Neural cell (in vitro differentiated cells): Measurements from ENCODE around the gene YWHAH. TPM values are rescaled to one million over a fixed set of nuclear protein-coding genes. Genes with fewer than 3 reads are reported as not detected.

Experiments used
- H2AFZ ChIP-seq: fragments of 200-600, 300-800 bp; sonication (generic), shearing (Covaris generic); 2 replicates; pipeline ENCODE4 v1.6.0; 2014; ENCODE audit warnings: low read depth, mild to moderate bottlenecking, antibody characterized with exemption, low read length, moderate library complexity
- H3F3A ChIP-seq: fragments of 200-600 bp; shearing (Covaris generic); 2 replicates; pipeline ENCODE4 v1.6.1; 2016; ENCODE audit warnings: mild to moderate bottlenecking, moderate library complexity, mixed read lengths, antibody characterized with exemption, low read length; ENCODE audit not compliant: insufficient read depth, poor library complexity, severe bottlenecking
- H3K27ac ChIP-seq: fragments of 200-600, 300-800 bp; sonication (generic), shearing (Covaris generic); 2 replicates; pipeline ENCODE4 v1.5.1; 2014; ENCODE audit warnings: mild to moderate bottlenecking, low read length, moderate library complexity
- H3K27me3 ChIP-seq: fragments of 300-800, 200-600 bp; sonication (generic), shearing (Covaris generic); 2 replicates; pipeline ENCODE4 v1.6.0; 2014; ENCODE audit warnings: mild to moderate bottlenecking, low read depth, low read length, moderate library complexity; ENCODE audit not compliant: insufficient read depth
- H3K36me3 ChIP-seq: fragments of 300-800, 200-600 bp; sonication (generic), shearing (Covaris generic); 2 replicates; pipeline ENCODE4 v1.5.1; 2014; ENCODE audit warnings: mild to moderate bottlenecking, antibody characterized with exemption, low read length, moderate library complexity; ENCODE audit not compliant: insufficient read depth
- H3K4me2 ChIP-seq: fragments of 300-800, 200-600 bp; sonication (generic), shearing (Covaris generic); 2 replicates; pipeline ENCODE4 v1.6.0; 2014; ENCODE audit warnings: mild to moderate bottlenecking, low read length
- H3K4me3 ChIP-seq: fragments of 300-800, 200-600 bp; sonication (generic), shearing (Covaris generic); 2 replicates; pipeline ENCODE4 v1.5.1; 2014; ENCODE audit warnings: mild to moderate bottlenecking, low read length, moderate library complexity
- H3K79me2 ChIP-seq: fragments of 200-600 bp; shearing (Covaris generic); replicated peaks from 2 replicates; pipeline ENCODE4 v1.6.0; 2014; ENCODE audit warnings: mild to moderate bottlenecking, low read length, moderate library complexity; ENCODE audit not compliant: insufficient read depth
- H3K9ac ChIP-seq: fragments of 300-800, 200-600 bp; sonication (generic), shearing (Covaris generic); 2 replicates; pipeline ENCODE4 v1.6.1; 2016; ENCODE audit warnings: mild to moderate bottlenecking, low read length, mixed read lengths
- H3K9me2 ChIP-seq: fragments of 200-600 bp; shearing (Covaris generic); 2 replicates; pipeline ENCODE4 v1.6.1; 2016; ENCODE audit warnings: mild to moderate bottlenecking, low read length, mixed read lengths; ENCODE audit not compliant: insufficient read depth
- H3K9me3 ChIP-seq: fragments of 200-600, 300-800 bp; sonication (generic), shearing (Covaris generic); 2 replicates; pipeline ENCODE4 v1.6.1; 2016; ENCODE audit warnings: mild to moderate bottlenecking, mixed run types, low read length, moderate library complexity, mixed read lengths
- H4K20me1 ChIP-seq: fragments of 200-600 bp; shearing (Covaris generic); 2 replicates; pipeline ENCODE4 v1.6.1; 2016; ENCODE audit warnings: mild to moderate bottlenecking, mixed run types; ENCODE audit not compliant: insufficient read depth
- EP300 ChIP-seq: fragments of 450-650 bp; conservative IDR thresholded peaks from 2 replicates; pipeline ENCODE4 v1.6.1; 2014; ENCODE audit warnings: antibody characterized with exemption, mild to moderate bottlenecking, moderate library complexity; ENCODE audit not compliant: poor library complexity, severe bottlenecking
- EZH2 ChIP-seq: fragments of 200-600, 300-800 bp; shearing (Covaris generic), sonication (generic); IDR thresholded peaks from 2 replicates; pipeline ENCODE4 v1.6.1; 2014; ENCODE audit warnings: antibody characterized with exemption, low read length, borderline replicate concordance, mild to moderate bottlenecking; ENCODE audit not compliant: insufficient read depth, poor library complexity, severe bottlenecking
- MXI1 ChIP-seq: fragments of 450-650 bp; conservative IDR thresholded peaks from 2 replicates; pipeline ENCODE4 v1.6.1; 2014; ENCODE audit warnings: antibody characterized with exemption, mild to moderate bottlenecking; ENCODE audit not compliant: poor library complexity, severe bottlenecking
- POLR2AphosphoS5 ChIP-seq: IDR thresholded peaks from 2 replicates; pipeline ENCODE4 v1.6.1; 2012
- RAD21 ChIP-seq: fragments of 450-650 bp; conservative IDR thresholded peaks from 2 replicates; pipeline ENCODE4 v1.6.1; 2014; ENCODE audit warnings: antibody characterized with exemption, mild to moderate bottlenecking, moderate library complexity
- REST ChIP-seq: IDR thresholded peaks from 2 replicates; pipeline ENCODE4 v1.6.1; 2012; ENCODE audit warnings: borderline replicate concordance
- SMC3 ChIP-seq: fragments of 450-650 bp; conservative IDR thresholded peaks from 2 replicates; pipeline ENCODE4 v1.6.1; 2014; ENCODE audit warnings: antibody characterized with exemption, mild to moderate bottlenecking, moderate library complexity; ENCODE audit not compliant: poor library complexity
- TAF1 ChIP-seq: IDR thresholded peaks from 2 replicates; pipeline ENCODE4 v1.6.1; 2012; ENCODE audit warnings: low read depth
- polyA plus RNA-seq: library from polyadenylated mRNA; depleted of rRNA; stranded (reverse); fragments of >200 nt; gene quantifications from 2 replicates; pipeline ENCODE4 v1.2.3, GENCODE V29; 2014
- small RNA-seq, 3 experiments: library from RNA; depleted of rRNA; stranded (forward); fragments of <200 nt; gene quantifications; one replicate each; pipeline ENCODE3, GENCODE V24; 2012
- TF ChIP-seq, protein P1 (sequence below): fragments of 450-650 bp; IDR thresholded peaks from 2 replicates; pipeline ENCODE4 v1.5.1; 2014; ENCODE audit warnings: antibody characterized with exemption, mild to moderate bottlenecking, moderate library complexity; ENCODE audit not compliant: poor library complexity, severe bottlenecking

YWHAH gene
- polyA plus RNA-seq, 1 donor from 2014 or later, result 300 TPM

GRCh38 chr22:32000181-32000580, 55.8 kb downstream of the YWHAH start:
- H4K20me1 ChIP-seq, result no peaks in the 10 kb centered on the region
- no peaks in the 10 kb centered on the region for H3K27me3 ChIP-seq
- H3K9me2 ChIP-seq, result no peaks in the 10 kb centered on the region
- H3K27ac ChIP-seq, result no peak overlapping the region
- TF ChIP-seq MXI1, result no peak
- no peak for TF ChIP-seq EZH2
- no peak for TF ChIP-seq SMC3
- TF ChIP-seq EP300, result no peak
- H3F3A ChIP-seq, result no peaks in the 10 kb centered on the region
- no peaks in the 10 kb centered on the region for H3K79me2 ChIP-seq
- no peak overlapping the region for H3K4me2 ChIP-seq
- no peaks in the 10 kb centered on the region for H3K36me3 ChIP-seq
- no peak overlapping the region for H2AFZ ChIP-seq
- H3K4me3 ChIP-seq, result no peak overlapping the region
- no peak overlapping the region for H3K9ac ChIP-seq
- no peaks in the 10 kb centered on the region for H3K9me3 ChIP-seq

GRCh38 chr22:32005453-32005852, 61.1 kb downstream of the YWHAH start:
- no peaks in the 10 kb centered on the region for H3K27me3 ChIP-seq
- no peaks in the 10 kb centered on the region for H3K9me2 ChIP-seq
- H3K4me2 ChIP-seq, result no peak overlapping the region
- no peaks in the 10 kb centered on the region for H4K20me1 ChIP-seq
- H2AFZ ChIP-seq, result no peak overlapping the region
- H3K9ac ChIP-seq, result no peak overlapping the region
- H3K4me3 ChIP-seq, result no peak overlapping the region
- no peaks in the 10 kb centered on the region for H3K36me3 ChIP-seq
- no peaks in the 10 kb centered on the region for H3K79me2 ChIP-seq
- H3K9me3 ChIP-seq, result no peaks in the 10 kb centered on the region
- no peak overlapping the region for H3K27ac ChIP-seq
- TF ChIP-seq POLR2AphosphoS5 (no peak), REST (no peak), RAD21 (no peak), MXI1 (no peak), SMC3 (no peak), TAF1 (no peak), EZH2 (no peak)
- TF ChIP-seq, protein P1, sequence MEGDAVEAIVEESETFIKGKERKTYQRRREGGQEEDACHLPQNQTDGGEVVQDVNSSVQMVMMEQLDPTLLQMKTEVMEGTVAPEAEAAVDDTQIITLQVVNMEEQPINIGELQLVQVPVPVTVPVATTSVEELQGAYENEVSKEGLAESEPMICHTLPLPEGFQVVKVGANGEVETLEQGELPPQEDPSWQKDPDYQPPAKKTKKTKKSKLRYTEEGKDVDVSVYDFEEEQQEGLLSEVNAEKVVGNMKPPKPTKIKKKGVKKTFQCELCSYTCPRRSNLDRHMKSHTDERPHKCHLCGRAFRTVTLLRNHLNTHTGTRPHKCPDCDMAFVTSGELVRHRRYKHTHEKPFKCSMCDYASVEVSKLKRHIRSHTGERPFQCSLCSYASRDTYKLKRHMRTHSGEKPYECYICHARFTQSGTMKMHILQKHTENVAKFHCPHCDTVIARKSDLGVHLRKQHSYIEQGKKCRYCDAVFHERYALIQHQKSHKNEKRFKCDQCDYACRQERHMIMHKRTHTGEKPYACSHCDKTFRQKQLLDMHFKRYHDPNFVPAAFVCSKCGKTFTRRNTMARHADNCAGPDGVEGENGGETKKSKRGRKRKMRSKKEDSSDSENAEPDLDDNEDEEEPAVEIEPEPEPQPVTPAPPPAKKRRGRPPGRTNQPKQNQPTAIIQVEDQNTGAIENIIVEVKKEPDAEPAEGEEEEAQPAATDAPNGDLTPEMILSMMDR, result no peak
- no peaks in the 10 kb centered on the region for H3F3A ChIP-seq

Small RNA genes lying within 50 kb of the gene (small RNA-seq; reads per million reads assigned to genes)
- 0 to 0.08 (median 0.03) reads per million in 3 experiments for gene RN7SL305P

Other genes with a start within 250 kb of the YWHAH start
- gene PRR14L, start 194.4 kb upstream of the YWHAH start, polyA plus RNA-seq, result 14.3 and 15.1 TPM in 2 replicates
- 11.3 and 18.2 TPM in 2 replicates for gene DEPDC5, start 190.5 kb upstream of the YWHAH start, polyA plus RNA-seq
- not detected in 2 replicates for gene SLC5A1, start 98.7 kb downstream of the YWHAH start, polyA plus RNA-seq
- gene C22orf42, start 214.8 kb downstream of the YWHAH start, polyA plus RNA-seq, result 51.0 and 64.0 TPM in 2 replicates